CD4-positive, alpha-beta T cell treated with Interleukin-15 for 1 hour (primary cell): ENCODE results near the gene PRM3.

ENCODE experiments used
- DNase-seq: peaks from one replicate; pipeline ENCODE4 v3.0.0-alpha.2; 2020

PRM3 gene, protein sequence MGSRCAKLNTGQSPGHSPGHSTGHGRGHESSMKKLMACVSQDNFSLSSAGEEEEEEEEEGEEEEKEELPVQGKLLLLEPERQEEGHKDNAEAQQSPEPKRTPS

DNA sequence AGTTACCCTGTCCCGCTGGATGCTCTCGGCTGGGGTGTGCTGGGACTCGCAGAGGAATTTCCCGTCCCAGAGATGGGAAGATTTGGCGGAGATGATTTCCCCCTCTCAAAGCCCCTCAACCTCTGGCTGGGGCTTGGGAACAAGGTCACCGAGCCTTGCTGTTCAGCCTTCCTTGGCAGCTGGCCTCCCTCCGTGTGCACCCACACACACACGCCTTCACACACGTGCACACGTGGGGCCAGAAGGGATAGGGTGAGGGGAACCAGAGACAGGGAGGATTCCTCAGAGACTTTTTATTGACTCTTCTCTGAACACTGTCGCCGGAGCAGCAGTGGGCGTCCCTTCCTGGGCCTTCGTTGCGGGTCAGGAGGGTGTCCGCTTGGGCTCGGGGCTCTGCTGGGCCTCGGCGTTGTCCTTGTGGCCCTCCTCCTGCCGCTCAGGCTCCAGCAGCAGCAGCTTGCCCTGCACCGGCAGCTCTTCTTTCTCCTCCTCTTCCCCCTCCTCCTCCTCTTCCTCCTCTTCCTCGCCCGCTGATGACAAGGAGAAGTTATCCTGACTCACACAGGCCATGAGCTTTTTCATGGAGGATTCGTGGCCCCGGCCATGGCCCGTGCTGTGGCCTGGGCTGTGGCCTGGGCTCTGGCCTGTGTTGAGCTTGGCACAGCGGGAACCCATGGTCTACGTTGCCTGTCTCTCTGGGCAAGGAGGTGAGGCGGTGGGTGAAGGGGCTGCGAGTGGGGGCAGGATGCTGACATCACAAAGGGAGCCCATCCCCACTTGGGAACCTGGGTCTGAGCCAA is at the start of gene PRM3:
Gene PRM3 (minus strand): TSS at position 709 of the 800 bp plus-strand sequence. CDS start 34 bp downstream, at position 675.
- DNase-seq, result no peak

DNA sequence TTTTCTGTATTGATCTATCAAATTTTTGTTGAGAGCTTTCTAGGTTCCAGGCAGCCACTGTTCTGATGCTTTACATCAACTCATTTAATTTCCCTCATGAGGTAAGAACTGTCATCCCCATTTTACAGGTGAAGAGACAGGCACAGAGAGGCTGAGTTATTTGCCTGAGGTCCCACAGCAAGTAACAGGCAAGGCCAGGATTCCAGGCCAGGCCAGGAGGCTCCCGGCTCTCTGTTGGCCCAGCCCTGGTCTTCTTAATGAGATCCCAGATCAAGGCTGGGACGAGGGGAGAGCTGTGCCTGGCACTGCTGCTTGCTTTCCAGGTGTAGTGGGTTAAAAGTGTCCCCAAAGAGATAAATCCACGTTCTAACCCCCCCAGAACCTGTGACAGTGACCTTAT is 49.4 kb upstream of the PRM3 start:
- DNase-seq, result no peak

DNA sequence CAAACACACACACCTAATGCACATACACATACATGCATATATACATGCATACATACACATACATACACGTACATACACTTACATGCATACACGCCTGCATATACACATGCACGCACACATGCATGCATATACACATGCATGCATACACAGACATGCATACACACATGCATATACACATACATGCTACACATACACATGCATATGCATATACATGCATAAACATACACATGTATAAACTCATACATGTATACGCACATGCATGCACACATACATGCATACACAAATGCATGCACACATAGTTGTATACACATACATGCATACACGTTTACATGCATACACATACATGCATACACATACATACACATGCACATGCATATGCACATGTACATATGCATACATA is 48.2 kb upstream of the PRM3 start:
- DNase-seq, result no peak

DNA sequence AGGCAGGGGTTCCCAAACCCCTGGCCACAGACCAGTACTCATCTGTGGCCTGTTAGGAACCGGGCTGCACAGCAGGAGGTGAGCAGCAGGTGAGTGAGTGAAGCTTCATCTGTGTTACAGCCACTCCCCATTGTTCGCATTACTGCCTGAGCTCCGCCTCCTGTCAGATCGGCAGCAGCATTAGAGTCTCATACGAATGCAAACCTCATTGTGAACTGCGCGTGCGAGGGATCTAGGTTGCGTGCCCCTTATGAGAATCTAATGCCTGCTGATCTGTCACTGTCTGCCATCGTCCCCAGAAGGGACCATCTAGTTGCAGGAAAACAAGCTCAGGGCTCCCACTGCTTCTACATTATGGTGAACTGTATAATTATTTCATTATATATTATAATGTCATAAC is 46.7 kb upstream of the PRM3 start:
- DNase-seq, result no peak

DNA sequence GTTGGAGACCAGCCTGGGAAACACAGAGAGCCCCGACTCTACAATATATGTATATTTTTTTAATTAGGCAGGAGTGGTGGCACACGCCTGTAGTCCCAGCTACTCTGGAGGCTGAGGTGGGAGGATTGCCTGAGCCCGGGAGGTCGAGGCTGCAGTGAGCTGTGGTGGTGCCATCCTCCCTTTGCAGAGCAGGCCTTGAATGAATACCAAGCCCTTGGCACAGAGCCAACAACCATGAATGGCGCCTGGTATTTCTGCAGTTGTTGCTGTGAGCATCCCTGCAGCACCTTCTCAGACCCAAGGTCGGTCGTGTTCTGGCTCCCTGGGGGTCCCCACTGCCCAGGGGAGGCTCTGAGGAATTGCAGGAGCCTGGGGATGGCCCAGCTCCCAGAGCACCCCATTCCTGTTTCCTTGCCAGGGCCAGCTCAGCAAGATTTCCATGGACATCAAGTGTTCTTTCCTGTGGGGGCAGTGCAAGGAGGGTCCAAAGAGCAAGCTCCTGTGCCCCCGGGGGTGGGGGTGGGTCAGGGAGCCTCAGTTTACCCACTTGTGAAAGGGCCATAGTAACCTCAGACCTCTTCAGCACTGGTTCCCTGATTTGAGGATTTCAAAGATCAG is 46.2 kb upstream of the PRM3 start:
- DNase-seq, result no peak

DNA sequence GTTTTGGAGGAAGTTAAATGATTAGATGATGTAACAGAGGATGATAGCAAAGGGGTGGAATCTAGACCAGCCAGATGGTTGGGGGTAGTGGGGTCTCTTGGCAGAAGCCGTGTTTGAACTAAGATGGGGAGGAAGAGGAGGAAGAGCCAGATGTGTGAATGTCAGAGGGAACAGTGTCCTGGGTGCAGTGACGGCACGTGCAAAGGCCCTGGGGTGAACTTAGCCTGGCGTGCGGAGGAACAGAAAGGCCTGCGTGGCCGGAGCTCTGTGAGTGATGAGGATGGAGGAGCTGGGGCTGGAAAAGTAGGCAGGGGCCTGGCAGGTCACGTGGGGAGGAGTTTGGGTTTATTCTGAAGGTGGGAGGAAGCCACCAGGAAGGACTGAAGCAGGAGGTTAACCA is 45.4 kb upstream of the PRM3 start:
- no peak for DNase-seq

DNA sequence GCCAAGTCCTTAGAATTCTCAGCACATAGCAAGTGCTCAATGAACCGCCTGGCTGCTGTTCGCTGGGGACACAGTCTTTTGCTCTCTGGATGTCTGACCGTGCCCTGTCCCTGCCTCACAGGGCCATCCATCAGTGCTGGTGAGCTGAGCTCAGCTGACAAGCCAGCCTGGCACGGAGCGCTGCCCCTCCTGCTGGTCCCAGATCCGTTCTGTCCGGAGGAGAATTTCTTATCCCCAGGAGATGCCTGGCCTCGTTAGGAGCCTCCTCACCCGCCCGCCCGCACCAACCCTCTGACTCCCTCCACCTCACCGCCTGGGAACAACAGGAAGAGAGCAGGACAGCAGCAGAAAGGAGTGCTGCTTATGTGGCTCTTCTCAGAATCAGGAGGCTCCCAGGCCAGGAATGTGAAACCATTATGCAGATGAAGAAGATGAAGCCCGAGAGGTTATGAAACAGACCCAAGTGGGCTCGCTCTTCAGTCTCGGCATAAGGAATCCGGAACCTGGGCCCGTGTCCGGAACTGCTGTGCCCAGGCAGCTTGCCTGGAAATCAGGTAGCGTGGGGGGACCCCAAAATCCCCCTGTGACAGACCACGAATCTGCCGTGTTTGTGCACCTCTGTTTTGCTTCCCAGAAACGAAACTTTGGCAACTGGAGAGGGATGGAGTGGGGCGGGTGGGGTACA is 43.0 kb upstream of the PRM3 start:
- DNase-seq, result no peak

DNA sequence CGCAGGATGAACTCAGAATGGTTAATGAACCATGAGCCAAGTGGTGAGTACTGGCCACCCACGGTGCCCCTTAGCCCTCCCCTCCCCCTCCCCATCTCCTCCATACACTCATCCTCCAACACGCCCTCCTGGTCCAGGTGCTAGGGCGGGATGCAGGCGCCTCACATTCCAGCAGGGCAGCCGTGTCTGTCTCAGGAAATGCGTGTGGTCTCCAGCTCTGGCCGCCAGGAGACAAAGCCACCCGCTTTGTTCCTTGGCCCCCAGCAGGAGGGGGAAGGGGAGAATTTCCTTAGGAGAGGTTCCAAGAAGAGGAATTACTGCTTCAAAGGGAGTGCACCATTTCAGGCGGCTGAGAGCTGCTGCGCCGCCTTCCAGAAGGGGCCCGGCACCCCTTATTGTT is 42.1 kb upstream of the PRM3 start:
- DNase-seq, result no peak

DNA sequence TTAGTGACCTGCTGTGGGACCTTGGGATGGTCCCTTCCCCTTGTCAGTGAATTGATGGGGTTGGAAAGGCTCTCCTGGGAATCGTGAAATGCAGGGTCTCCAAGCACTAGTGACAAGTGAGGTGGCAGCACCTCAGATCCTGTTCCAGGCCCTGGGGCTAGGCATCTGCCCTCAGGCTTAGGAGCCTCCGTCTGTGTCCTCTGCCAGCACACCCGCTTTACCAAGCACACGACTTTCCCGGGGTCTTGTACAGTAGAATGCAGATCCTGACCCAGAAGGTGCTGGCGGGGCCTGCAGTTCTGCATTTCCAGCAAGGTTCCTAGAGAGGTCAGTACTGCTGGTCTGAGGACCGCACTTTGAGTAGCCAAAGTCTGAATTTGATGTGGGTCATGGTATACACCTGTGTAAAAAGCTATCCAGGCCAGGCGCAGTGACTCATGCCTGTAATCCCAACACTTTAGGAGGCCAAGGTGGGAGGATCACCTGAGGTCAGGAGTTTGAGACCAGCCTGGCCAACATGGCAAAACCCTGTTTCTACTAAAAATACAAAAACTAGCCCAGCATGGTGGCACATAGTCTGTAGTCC is 41.0 kb upstream of the PRM3 start:
- DNase-seq, result no peak

DNA sequence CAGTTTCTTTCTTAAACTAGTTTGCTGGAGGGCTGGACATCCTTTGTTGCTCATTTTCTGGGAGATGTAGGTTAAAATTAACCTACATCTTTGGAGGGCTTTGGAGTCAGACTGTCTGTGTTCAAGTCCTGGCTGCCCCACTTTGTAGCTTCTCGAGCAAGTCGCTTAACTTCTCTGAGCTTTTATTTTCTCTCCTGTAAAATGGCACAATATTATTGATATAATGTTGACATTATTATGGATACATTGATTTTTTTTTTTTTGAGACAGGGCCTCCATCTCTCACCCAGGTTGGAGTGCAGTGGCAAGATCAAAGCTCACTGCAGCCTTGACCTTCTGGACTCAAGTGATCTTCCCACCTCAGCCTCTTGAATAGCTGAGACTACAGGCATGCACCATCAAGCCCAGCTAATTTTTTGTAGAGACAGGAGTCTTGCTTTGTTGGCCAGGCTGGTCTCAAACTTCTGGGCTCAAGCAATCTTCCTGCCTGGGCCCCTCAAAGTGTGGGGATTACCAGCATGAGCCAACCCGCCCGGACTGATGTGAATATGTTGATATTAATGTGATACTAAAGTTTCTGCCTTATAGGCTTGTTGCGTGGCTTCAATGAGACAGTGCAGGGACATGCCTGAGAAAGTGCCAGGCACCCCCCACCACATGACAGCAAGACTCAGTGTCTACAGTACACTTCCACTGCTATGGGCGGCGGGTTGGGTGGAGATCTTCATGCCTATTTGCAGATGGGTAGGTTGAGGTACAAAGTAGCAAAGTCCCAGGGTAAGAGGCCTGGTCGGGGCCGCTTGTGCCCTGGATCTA is 40.3 kb upstream of the PRM3 start:
- no peak for DNase-seq

DNA sequence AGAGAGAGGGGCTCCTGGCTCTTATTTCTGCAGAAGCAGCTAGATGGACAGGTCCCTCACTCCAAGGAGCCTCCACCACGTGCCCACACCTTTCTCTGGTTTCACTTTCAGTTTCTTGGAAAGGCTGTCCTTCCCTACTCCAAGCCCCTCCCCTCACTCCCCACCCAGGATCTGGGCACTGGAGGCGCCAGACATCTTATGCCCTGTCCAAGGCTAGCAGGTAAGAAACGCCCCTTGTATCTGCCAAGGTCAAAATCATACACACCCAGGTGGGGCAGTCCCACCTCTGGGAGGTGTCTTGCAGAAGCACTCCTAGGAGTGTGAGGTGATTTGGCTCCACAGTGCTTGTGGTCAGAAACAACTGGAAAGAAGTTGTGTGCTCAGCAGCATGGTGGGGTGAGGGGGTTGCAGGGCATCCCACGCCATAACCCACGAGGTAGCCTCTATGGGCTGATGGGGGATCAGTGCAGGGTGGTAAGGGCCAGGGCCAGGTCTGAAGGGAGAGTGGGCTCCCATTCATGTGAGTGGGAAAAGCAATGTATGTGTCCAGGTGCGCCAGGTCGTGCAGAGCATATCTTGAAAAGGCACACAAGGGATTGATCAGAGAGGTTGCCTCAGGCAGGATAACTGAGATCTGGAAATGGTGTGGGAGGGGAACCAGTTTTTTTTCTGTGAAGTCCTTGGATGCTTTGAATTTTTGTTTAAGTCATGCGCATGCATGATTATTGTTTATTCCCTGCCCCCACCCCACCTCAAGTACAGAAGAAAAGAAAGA is 39.5 kb upstream of the PRM3 start:
- DNase-seq, result no peak

DNA sequence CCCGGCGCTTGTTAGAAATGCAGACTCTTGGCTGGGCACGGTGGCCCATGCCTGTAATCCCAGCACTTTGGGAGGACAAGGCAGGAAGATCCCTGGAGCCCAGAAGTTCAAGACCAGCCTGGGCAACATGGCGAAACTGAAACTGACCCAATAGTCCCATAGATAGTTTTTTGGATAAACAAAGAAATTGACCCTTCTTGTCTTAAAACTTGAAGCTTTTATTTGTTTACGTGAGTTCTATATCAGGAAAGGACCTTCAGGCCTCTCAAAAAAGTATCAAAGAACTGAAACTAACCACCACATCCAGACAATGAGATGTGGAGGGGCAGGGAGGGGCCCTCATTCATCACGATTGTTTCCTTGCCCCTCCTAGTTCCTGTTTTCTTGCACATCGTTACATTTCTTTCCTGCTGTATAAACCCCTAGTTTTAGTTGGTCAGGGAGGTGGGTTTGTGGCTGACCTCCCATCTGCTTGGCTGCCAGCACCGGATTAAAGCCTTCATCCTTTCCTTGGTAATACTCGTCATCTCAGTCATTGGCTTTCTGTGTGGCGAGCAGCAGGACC is 37.6 kb upstream of the PRM3 start:
- DNase-seq, result peak; percentile 75

DNA sequence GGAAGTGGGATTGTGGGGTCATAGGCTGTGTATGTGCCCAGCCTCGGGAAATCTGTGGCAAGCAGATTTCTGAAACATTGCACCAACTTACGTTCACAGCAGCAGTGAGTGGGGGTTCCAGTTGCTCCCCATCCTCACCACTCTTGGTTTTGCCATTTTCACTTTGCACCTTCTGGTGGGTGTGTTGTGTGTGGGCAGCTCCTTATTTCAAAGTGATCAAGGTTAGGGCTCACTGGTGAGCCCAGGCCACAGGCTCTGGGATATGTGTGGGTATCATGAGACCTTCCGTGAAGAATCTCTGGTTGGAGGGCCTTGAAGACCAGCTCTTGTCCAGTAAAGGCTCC is 37.2 kb upstream of the PRM3 start:
- no peak for DNase-seq

DNA sequence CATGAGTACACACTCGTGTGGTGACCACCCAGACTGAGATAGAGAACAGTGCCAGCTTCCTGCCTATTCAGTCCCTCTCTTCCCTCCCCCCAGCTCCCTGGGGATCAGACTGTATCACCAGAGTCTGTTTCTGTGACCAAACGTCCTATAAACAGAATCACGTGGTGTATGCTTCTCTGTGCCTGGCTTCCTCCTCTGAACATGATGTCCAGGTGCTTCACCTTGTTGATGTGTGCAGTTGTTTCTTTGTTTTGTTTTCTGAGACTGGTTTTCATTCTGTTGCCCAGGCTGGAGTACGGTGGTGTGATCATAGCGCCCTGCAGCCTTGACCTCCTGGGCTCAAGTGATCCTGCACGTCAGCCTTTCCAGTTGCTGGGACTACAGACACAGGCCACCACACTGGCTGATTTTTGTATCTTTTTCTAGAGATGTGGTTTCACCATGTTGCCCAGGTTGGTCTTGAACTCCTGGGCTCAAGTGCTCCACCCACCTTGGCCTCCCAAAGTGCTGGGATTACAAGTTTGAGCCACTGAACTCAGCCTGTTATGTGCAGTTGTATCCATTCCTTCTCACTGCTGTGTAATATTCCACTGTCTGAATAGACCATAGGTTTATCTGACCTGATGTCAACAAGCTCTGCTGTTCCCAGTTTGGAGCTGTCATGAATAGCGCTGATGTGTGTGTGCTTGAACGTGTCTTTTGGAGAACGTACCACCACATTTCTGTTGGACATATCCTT is 36.6 kb upstream of the PRM3 start:
- peak; percentile 71 for DNase-seq

DNA sequence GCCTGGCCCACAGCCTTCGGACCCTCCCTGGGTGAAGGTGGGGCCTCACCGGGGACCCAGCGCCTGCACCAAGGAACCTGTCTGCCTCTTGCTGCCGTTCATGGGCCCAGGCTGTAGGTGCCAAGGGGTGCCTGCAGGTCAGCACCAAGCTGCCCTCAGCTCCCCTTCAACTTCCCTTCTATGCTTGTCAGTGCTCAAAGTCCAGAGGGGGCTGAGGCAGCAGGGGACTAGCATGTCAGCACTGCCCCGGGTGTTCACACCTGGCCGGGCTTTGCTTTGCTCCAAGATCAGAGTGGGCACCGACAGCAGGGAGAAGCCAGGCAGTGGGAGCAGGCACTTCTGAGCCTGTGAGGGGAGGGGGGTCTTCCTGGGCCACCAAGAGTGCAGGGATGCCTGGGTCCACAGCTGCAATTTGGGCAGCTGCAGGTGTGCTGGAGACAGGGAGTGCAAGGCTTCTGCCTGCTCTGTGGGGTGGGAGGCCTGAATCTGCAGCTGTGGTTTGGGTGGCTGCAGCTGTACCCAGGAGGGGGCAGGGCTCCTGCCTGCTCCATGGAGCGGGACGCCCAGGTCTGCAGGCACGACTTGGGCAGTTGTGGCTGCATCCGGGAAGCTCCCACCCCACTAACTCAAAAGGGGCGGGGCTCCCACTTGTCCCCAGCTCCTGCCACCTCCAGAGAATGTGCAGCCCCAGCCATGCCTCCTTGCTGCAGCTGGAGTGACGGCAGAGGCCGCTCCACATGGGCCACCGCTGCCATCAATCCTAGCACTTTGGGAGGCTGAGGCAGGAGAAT is 35.3 kb upstream of the PRM3 start:
- DNase-seq, result peak; percentile 58

DNA sequence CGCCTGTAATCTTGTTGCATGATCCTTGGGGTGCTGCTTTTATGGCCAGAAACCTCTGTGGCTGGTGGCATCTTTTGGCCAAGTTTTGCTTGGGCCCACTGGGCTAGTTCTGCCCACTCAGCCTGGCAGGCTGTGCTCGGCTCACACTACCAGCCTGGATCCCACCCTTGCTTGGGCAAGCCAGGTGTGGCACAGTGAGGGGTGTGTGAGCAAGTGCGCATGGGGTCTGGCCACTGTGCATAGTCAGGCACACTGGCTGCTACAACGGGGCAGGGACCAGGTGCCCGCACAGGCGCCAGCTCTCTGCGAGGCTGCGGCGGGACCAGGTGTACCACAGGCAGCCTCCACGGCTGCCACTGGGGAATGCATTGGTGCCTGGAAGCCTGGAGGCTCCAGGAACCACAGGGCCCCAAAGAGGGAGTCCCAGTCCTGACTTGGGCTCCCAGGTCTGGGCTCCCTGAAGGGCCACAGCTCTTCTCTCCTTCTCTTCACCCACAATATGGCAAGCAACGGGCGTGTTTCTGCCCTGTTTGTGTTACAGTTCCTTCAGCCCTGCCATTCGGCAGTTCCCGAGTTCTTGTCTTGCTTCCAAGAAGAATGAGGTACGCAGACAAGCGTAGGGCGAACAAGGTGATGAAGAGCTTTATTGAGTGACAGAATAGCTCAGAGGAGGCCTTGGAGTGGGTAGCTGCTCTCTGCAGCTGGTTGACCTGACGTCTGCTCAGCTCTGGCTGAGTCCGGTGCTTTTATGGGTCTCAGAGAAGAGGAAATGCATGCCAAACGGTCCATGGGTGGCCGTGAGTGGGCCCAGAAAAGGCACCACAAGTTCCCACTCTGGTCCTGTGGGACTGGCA is 34.4 kb upstream of the PRM3 start:
- DNase-seq, result no peak

DNA sequence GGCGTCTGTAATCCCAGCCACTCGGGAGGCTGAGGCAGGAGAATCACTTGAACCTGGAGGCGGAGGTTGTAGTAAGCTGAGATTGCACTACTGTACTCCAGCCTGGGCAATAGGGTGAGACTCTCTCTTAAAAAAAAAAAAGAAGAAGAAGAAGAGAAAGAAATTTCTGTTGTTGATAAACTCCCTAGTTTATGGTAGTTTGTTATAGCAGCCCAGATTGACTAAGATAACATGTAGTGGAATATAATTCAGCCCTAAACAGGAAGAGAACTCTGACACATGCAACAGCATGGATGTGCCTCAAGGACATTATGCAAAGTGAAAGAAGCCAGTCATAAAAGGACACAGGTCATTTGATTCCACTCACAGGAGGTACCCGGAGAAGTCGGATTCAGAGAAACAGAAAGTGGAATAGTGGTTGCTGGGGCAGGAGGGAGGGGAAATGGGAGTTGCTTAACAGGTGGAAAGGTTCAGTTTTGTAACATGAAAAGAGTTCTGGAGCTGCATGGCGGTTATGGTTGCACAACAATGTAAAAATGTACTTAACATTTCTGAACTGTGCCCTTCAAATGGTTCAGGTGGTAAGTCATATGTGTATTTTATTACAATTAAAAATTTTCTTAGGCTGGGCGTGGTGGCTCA is 33.7 kb upstream of the PRM3 start:
- no peak for DNase-seq

DNA sequence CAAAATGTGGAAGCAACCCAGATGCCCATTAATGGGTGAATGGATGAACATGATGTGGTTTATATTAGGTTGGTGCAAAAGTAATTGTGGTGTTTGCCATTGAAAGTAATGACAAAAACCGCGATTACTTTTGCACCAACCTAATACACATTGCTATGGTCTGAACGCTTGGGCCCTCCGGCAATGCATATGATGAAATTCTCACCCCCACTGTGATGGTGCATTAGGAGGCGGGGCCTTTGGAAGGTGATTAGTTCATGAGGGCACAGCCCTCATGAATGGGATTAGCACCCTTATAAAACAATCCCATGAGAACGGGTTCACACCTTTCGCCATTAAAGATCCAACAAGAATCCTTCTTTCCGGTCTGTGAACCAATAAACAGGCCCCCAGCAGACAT is 33.0 kb upstream of the PRM3 start:
- DNase-seq, result no peak
